Stimulated activated CD4-positive, alpha-beta T cell treated with anti-CD3 and anti-CD28 coated beads, Interleukin-2, amount 100 ng/mL, for 48 hours (primary cell): ENCODE data around the gene ALAS1.
"Not testable (repeated sequence)": the region's sequence is repeated elsewhere in the genome, so short reads cannot be mapped to it uniquely, and the experiment has no call there.

ENCODE experiments used
- DNase-seq, 2 donors: peaks; one replicate each; pipeline ENCODE4 v3.0.0-alpha.2; 2020

Gene ALAS1

DNA sequence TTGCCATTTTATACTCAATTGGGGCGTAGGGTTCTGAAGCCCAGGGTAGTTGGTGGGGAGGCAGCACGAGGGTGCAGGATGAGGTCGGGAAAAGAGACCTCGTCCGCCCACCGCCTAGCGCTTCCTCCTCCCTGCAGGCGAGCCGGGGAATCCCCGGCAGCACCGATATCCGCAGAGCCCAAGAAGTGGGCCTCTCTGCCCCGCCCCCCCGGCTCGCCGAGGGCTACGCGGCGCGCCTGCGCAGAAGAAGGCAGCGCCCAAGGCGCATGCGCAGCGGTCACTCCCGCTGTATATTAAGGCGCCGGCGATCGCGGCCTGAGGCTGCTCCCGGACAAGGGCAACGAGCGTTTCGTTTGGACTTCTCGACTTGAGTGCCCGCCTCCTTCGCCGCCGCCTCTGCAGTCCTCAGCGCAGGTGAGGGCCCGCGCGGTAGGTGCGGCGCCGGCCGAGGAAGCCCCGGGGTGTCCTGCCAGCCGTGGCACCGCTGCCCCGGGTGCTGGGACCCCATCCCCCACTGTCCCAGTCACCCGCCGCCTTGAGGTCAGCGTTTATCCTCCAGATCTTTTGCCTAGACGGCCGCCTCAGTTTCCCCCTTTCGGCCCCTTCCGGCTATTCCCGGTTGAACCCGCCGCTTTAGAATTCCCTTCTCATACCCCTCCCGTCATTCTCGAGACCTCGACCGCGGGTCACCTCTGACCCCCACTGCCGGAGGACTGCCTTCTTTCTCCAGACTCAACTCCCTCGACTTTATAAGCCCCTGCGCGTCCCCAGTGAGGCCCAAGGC lies at the start of gene ALAS1:
ALAS1 (plus strand) TSS at position 319 of the 784 bp plus-strand sequence. CDS start 1,082 bp downstream, outside the sequence.
- DNase-seq, result peak; percentile 94 to 97

DNA sequence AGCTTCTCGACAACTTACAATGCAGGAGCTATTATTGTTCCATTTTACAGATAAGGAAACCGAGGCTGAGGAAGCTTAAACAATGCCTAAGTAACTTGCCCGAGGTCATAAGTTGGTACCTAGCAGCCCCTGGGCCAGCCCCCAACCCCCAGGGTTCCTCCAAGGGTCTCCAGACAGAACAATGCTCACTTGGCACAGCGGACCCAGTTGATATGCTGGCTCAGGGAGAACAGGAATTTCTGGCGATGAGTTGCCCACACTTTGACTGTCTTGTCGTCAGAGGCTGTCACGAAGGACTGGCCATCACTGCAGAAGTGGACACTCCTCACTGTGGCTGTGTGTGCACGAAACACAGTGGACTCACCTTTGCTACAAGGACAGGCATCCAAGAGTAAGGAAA lies 48.9 kb upstream of the ALAS1 start:
- DNase-seq, result no peak

DNA sequence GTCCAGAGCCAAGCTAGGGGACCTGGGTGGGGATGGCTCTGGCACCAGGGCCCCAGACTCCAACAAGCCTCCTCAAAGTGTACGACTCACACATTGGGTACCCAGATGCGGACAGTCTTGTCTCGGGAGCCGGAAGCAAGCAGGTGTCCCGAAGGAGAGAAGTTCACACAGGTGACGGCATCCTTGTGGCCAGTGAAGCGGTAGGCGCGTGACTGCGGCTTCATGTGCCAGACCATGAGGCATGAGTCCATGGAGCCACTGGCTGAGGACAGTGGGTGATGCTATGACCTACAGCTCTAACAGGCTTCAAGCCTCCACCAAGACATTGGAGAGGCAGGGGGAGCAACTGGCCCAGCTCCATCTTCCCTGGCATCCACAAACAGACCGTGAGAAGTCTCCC lies 48.2 kb upstream of the ALAS1 start:
- no peak for DNase-seq

DNA sequence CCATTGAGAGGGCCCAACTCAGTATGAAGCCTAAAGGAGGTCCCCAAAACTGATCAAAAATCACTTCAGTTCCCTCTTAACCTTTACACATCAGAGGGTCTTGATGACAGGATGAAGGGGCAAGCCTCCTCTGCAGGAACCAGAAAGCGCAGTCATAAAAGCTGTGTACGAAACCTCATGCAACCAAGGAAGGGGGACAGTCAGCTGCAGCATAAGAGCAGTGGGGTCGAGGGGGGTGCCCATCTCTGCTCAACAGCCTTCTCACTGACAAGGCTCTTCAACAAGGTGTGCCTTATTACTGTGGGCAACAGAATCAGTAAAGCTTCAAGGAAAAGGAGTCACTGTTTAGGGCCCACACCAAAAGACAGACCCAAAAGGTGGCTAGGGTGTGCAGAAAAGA lies 47.6 kb upstream of the ALAS1 start:
- DNase-seq, result no peak

DNA sequence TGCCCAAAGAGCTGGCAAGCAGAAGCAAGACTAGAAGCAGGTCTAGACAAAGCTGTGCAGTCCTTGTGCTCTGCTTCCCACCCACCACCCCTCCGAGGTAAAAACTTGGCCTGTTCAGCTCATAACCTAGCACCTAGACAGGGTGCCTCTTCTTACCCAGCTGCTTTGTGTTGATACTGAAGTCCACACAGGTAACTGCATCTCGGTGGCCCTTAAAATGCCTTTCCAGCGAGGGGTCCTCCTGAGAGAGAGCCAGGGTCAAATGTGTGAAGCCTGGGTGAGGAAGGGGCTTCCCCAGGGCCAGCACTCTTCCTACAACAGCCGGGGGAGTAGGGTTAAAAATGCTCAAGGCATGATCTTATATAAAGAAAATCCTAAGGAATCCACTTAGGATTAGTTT lies 47.1 kb upstream of the ALAS1 start:
- no peak for DNase-seq

DNA sequence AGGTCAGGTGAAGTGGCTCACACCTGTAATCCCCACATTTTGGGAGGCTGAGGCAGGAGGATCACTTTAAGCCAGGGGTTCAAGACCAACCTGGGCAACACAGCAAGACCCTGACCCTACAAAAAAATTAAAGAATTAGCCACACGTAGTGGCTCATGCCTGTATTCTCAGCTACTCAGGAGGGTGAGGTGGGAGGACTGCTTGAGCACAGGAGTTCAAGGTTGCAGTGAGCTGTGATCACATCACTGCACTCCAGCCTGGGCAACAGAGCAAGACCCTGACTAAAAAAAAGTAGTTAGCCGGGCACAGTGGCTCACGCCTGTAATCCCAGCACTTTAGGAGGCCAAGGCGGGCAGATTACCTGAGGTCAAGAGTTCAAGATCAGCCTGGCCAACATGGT lies 46.0 kb upstream of the ALAS1 start:
- not testable (repeated sequence) for DNase-seq

DNA sequence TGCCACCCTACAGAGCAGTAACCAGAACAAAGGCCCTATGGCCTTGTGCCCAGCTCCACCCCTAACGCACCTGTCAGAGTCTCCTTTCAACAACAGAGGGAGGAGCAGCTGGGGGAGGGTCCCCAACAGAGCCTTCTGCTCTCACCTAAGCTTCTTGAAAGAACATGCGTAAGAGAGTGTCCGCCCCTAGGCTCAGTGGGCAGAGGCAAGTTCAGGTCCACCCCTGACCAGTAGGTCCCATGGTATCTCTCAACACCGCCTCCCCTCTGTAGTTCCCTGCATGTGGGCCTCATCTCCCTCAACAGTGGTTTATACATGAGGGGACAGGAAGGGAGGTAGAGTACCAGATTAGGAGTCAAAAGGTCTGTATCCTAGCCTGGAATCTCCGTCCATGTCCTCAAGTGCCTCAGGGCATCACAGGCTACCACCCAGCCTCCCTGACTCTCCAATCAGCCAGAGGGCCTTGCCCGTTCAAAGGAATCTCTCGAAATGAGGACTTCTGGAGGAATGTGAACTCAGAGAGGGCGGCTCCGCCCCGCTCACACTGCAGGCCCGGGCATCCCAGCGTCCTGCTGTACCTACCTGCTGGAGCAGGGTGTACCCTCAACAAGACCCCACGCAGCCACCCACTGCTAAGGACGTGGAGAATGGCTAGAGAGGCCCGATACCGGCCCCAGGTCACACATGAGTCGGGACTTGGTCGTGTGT lies 44.4 kb upstream of the ALAS1 start:
- DNase-seq, result no peak

DNA sequence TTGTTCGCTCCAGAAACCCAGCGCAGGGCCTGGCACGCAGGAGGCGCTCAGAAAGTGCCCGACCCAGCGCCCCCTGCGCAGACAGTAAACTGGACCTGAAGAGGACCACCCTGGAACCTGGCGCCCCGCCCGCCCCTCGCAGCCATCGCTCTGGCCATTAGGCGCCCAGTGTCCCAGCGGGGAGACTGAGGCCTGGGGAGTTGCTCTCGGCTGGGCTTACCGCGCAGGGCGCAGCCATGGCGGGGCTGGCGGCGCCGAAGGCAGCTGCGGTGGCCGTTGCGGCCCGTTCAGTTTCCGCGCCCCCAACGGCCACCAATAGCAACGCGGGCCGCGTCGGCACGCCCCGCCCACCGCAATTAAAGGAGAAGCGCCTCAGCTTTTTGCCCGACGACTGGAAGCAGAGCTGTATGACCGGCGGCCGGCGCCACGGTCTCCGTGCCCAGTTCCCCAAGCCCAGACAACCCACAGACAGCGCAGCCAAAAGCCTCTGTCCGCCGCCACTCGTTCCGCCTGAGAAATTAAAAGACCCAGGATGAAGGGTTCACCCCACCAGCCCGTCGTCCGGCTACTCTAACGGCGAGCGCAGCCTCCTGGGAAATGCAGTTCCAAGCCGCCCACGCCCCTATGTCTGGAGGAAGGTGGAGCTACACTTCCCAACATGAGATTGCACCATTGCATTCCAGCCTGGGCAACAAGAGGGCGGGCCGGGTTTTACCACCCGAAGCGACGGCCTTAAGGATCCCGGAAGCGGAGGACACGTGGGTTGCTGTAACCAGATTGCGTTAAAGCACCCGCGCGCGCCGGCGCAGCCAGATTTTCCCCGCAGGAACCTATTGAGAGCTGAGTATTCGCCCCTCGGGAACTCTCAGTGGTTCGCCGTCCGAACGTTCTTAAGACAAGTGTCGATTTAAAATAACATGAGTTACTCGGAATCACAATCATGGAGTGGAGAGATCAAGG lies 43.5 kb upstream of the ALAS1 start, which contains the start of gene POC1A:
POC1A (minus strand) TSS at position 289 of the 960 bp plus-strand sequence; CDS start at position 238, 51 bp downstream.
- DNase-seq, result peak; percentile 85 to 86

DNA sequence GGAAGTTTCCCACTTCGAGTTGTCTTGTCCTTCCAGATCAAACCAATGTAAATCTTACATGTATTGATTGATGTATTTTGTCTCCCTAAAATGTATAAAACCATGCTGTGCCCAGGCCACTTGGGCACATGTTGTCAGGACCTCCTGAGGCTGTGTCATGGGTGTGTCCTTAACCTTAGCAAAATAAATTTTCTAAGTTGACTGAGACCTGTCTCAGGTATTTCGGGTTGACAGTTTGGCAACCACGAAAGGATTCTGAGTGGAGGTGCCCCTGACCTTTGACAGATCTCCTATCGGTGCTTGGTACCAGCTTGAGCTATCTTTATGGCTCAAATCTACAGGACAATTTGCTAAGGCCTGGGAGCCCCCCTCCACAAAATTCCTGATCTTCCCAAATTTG lies 42.0 kb upstream of the ALAS1 start:
- no peak for DNase-seq

DNA sequence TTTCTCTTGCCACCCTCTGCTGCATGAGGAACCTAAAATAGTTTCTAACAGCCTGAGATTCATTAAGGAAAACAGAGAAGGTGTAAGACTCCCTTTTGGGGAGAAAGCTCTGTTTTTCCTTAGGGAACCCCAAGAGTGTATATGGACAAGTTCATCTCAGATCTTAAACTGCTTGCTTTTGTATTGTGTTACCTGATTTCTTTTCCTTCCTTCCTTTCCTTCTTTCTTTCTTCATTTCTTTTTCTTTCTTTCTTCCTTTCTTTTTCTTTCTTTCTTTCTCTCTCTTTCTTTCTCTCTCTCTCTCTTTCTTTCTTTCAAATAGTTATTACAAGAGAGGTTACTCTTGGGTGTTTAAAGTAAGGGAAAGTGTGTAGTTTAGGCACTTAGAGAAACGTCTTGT lies 38.5 kb upstream of the ALAS1 start:
- DNase-seq, result no peak

DNA sequence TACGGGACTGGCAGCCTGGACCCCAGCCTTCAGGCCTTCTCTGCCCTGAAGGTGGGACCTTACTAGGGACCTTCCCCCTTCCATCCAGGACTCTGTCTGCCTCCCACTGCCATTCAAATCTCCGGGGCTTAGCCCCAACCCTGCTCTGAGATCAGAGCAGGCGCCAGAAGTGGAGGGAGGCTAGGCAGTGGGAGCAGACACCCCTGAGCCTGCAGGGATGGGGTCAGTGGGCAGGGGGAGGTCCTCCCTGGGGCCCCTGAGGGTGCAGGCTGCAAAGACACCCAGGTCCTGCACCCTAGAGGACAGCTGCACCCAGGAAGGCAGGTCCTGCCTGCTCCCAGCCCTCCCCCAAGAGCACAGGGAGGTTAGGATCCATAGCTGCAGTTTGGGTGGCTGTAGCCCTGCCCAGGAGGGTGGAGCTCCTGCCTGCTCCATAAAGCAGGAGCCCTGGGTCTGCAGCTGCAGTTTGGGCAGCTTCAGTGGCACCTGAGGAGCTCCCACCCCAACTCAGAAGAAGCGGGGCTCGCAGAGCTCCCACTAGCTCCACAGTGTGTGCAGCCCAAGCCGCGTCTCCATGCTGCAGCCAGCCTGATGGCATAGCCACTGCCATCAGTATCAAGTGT lies 35.6 kb upstream of the ALAS1 start:
- no peak for DNase-seq

DNA sequence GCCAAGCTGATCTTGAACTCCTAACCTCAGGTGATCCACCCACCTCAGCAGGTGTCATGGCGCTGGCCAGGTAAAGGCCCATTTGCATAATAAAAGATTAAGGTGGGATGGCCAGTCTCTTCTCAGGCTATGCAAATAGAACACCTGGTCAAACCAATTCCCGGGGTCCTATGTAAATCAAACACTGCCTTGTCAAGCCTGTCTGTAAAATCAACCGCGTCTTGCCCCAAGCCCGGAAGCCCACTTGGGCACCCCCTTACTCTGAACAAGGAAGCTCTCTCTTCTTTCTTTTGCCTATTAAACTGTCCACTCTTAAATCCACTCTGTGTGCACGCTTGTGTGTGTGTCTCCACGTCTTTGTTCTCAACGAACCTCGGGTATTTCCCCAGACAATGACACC lies 30.7 kb upstream of the ALAS1 start:
- no peak for DNase-seq

DNA sequence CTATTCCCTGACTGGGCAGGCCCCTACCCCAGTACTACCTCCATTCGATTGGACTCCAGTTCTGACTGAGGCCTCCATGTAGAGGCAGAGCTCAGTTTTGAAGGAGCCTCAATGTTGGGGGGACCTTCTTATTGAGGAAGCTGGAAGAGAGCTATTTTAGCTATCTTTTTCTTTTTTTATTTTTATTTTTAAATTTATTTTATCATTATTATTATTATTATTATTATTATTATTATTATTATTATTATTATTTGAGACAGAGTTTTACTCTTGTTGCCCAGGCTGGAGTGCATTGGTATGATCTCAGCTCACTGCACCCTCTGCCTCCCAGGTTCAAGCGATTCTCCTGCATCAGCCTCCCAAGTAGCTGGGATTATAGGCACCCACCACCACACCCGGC lies 27.7 kb upstream of the ALAS1 start:
- not testable (repeated sequence) for DNase-seq

DNA sequence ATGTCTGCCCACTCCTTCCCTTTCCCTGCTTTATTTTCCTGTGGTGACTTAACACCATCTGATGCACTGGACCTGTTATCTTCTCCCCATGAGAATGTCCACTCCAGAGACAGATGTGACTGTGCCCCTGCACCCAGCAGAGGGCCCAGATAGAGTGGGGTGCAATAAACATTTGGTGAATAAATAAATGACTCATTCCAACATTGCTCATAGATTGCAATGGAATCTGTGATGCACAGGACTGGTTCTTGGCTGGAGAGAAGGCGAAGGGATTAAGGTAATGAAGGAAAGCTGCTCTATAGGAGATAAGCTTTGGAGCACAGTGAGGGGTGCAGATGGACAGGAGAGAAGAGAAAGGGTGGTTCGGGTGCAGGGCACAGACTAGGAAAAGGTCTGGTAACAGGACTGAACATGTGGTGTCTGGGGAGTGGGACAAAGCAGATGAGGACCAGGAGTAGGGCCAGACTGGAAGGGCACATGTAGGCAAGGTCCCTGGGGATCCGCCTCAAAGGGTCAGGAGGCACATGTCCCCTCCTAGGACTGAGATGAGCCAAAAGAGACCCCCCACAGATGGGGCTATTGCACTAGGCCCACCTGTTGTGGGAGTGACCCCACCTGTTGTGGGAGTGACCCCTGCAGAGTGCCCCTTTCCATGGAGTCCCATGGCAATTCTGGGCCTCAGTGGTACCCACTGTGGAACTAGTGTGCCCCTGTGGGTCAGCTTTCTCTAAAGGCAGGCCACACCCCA lies 26.3 kb upstream of the ALAS1 start:
- no peak for DNase-seq

DNA sequence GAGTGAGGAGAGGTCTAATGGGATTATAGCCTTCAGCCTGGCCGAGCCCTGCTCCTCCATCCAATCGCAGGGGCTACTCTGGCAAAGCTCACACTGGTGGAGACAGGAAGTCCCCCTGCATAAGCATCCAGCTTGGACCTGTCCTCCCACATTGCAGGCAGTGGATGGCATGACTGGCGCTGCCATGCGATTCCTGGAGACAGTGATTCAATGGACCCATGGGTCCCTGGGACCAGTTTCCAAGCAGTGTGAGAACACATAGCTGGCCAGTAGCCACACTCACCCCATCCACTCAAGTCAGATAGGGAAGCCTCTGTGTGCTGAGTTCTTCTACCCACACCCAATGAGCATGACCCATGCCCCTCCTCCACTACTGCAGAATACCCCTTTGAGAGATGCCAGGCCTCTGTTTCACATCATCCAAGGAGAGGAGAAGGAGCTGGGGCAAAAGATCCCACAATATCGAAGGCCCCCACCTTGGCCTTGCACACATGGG lies 25.6 kb upstream of the ALAS1 start:
- no peak for DNase-seq

DNA sequence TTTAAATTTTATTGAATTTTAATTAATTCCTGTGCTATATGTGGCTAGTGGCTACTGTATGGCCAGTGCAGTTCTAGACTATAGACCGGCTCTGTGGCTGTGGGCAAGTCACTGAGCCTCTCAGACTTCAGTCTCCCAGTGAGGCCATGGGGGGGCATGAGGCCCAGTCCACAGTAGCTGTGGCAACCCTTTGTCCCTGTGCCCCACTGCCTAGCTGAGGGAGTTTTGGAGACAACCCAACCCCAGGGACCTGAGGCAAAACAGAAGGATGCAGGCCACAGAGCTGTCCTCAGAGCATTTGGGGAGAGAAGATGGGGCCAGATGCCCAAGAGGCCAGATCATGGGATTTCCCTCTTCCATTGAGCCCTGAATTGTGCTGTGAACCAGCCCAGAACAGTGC lies 24.9 kb upstream of the ALAS1 start:
- DNase-seq, result no peak

DNA sequence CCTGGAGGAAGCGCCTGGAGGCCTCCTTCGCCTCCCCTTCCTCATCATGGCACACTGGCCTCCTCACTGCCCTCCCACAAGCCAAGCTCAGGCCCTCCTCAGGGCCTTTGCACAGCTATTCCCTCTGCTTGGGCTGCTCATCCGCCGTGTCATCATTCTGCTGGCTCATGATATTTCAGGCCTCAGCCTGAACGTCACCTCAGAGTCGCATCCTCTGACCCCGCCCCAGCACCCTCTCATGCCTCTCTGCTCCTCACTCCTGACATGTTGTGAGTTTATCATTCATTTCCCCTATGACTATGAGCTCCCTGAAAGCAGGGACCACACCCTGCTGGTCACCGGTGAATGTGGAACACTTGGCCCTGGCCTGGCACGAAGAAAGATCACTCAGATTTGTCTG lies 23.1 kb upstream of the ALAS1 start:
- no peak for DNase-seq

DNA sequence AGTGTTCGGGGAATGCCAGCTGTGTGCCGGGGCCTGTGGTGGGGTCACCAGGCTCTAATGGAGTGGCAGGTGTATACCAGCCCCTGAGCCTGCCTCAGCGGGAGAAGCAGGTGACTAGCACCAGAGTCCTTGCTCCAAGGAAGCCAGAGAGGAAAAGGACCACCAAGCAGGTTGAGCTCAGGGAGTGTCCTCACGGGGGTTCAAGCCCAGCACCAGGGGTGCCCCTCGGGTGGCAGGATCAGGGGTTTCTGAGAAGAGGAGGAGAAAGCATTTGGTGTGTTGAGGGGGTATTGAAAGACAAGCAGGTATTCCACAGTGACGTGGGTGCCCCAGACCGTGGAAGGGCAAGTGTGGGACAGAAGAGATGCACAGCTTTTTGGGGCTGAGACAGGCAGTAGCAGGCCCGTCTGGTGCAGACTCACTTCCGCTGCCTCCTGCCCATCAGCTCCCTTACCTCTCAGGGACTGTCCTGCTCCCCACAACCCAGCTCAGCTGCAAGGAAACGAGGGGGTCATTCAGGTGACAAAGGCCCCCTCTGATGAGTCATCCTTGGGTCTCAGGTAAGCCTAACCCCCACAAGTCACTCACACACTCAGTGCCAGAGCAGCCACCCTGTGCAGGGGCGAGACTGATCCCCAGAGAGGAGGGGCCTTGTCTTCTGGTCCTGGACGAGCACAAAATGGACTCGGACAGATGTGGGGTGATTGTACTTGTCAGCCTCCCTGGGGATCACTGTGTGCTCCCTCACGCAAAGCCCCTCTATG lies 22.4 kb upstream of the ALAS1 start:
- DNase-seq, result no peak

DNA sequence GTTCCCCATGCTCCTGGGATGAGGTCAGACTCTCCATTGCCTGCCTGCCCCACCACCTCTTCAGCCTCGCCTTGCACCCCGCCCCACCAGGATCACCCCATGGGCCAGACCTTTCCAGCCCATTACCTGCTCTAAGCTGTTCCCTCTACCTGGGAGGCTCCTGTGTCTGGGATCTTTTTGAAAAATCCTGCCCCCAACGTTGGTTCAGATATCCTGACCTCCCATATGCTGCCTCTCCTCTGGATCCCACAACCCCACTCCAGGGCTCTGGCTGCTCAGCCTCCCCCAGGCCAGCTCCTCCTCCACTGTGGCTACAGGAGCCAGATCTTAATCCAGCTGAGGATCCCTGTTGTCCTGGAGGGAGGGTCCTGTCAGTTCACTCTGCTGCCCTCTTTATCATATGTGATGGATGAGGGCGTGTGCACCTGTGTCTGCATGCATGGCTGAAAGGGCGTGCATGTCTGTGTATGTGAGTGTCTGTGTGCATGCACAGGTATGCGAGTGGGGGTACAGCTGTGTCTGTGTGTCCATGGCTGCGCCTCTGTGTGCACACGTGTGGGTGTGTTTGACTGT lies 21.7 kb upstream of the ALAS1 start:
- no peak for DNase-seq

DNA sequence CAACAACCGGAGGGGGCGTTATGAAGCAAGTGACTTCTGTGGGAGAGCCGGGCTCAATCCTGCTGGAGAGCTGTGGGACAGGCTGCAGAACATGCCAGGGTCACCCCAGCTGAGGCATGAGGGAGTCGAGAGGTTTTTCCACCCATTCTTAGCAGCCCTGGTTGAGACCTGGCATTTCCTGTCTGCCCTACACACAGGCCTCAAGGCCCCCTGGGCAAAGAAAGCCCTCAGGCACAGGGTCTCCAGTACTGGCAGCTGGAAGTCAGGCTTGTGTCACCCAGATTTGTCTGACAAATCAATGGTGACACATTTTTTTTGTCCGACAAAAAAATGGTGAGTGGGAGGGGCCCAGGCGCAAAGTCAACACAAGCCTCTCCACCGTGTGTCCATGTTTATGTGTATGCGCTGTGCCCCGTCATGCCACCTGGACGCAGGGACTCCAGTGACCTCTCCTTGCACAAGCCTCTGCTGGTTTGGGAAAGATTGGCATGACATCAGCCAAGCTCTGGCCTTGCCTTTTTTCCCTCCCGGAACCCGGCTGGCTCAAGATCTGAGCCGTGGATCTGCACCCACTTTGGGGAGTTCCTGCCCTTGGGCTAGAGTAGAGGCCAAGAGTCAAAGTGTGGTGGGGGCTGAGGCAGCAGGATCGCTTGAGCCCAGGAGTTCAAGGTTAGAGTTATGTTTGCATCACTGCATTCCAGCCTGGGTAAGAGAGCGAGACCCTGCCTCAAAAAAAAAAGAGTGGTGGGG lies 20.8 kb upstream of the ALAS1 start:
- DNase-seq, result no peak
